DND-41 (cell line): ENCODE measurements around the gene GABRP.

Source experiments
- EZH2 ChIP-seq: IDR thresholded peaks from 3 replicates; pipeline ENCODE4 v1.6.1; 2012; ENCODE audit warnings: borderline replicate concordance, low read depth, mild to moderate bottlenecking, moderate library complexity, low read length, inconsistent platforms; ENCODE audit not compliant: severe bottlenecking
- TF ChIP-seq, protein P1 (sequence below): IDR thresholded peaks from 2 replicates; pipeline ENCODE4 v1.5.1; 2012; ENCODE audit warnings: borderline replicate concordance, low read length, moderate library complexity, mild to moderate bottlenecking; ENCODE audit not compliant: poor library complexity, severe bottlenecking; ENCODE audit errors: extremely low read depth

DNA sequence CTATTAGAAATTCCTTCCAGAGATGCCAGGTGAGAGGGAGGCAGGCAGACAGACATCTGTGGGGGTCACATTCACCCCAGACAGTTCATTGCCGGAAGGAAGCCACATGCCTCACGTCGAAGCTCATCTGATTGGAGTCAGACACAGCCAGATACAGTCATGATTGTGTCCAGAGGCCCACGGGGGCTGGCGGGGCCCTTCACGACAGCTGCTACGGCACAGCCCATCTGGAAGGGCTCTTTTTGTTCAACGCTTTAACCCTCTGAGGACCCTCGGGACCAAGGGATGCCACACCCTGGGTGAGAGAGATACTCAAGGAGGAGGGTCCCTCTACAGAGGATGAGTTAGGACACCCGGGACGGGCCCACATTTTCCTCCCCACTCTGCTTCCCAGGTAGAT, 31.9 kb upstream of the GABRP start:
- TF ChIP-seq, protein P1, sequence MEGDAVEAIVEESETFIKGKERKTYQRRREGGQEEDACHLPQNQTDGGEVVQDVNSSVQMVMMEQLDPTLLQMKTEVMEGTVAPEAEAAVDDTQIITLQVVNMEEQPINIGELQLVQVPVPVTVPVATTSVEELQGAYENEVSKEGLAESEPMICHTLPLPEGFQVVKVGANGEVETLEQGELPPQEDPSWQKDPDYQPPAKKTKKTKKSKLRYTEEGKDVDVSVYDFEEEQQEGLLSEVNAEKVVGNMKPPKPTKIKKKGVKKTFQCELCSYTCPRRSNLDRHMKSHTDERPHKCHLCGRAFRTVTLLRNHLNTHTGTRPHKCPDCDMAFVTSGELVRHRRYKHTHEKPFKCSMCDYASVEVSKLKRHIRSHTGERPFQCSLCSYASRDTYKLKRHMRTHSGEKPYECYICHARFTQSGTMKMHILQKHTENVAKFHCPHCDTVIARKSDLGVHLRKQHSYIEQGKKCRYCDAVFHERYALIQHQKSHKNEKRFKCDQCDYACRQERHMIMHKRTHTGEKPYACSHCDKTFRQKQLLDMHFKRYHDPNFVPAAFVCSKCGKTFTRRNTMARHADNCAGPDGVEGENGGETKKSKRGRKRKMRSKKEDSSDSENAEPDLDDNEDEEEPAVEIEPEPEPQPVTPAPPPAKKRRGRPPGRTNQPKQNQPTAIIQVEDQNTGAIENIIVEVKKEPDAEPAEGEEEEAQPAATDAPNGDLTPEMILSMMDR: no peak
- no peak for TF ChIP-seq EZH2
